ENCODE data around the gene SLC38A4.

DNA sequence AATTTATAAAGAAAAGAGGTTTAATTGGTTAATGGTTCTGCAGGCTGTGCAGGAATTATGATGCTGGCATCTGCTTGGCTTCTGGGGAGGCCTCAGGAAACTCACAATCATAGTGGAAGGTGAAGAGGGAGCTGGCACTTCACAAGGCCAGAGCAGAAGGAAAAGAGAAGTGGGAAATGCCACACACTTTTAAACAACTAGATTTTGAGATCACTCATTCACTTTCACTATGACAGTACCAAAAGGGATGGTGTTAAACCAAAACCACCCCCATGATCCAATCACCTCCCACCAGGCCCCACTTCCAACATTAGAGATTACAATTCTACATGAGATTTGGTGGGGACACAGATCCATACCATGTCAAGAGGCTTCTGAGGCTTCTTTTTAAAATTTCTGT, 62.6 kb downstream of the SLC38A4 start:
- TF ChIP-seq, protein P1, sequence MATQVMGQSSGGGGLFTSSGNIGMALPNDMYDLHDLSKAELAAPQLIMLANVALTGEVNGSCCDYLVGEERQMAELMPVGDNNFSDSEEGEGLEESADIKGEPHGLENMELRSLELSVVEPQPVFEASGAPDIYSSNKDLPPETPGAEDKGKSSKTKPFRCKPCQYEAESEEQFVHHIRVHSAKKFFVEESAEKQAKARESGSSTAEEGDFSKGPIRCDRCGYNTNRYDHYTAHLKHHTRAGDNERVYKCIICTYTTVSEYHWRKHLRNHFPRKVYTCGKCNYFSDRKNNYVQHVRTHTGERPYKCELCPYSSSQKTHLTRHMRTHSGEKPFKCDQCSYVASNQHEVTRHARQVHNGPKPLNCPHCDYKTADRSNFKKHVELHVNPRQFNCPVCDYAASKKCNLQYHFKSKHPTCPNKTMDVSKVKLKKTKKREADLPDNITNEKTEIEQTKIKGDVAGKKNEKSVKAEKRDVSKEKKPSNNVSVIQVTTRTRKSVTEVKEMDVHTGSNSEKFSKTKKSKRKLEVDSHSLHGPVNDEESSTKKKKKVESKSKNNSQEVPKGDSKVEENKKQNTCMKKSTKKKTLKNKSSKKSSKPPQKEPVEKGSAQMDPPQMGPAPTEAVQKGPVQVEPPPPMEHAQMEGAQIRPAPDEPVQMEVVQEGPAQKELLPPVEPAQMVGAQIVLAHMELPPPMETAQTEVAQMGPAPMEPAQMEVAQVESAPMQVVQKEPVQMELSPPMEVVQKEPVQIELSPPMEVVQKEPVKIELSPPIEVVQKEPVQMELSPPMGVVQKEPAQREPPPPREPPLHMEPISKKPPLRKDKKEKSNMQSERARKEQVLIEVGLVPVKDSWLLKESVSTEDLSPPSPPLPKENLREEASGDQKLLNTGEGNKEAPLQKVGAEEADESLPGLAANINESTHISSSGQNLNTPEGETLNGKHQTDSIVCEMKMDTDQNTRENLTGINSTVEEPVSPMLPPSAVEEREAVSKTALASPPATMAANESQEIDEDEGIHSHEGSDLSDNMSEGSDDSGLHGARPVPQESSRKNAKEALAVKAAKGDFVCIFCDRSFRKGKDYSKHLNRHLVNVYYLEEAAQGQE (IDR thresholded peaks at IDR 0.05; ENCODE audit: insufficient read depth in 1 of 2, low read depth in 2 of 2, low read length in 2 of 2) = no peak
- TF ChIP-seq SIN3A (IDR thresholded peaks at IDR 0.05; ENCODE audit: borderline replicate concordance, insufficient read depth, low read length) (no peak), FOXP2 (optimal IDR thresholded peaks at IDR 0.05; ENCODE audit: borderline replicate concordance, extremely low read depth, extremely low read length, insufficient read depth) (no peak)

Data from PFSK-1 (cell line).